ENCODE results near the gene TLE2.

TLE2 gene

DNA sequence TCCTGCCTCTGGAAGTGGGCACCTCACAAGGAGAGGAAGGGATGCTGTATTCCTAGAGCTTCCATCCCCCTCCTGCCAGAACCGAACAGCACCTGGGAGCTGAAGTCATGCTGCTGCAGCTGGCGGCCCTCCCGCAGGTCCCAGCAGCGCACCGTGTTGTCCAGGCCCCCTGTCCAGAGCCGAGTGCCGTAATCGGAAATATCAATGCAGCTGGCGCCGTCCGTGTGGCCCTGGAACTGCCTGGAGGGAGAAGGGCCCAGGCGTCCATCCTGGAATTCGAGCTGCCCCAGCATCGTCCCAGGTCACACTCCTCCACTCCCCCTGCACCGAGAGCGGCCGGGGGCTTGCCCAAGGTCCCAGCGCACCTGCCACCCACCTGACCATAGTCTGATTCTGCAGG, 23.7 kb downstream of the TLE2 start:
- TF ChIP-seq NFIC (IDR thresholded peaks at IDR 0.05) (no peak), TEAD4 (IDR thresholded peaks at IDR 0.05) (no peak), YY1 (IDR thresholded peaks at IDR 0.05; ENCODE audit: low read depth) (no peak), TCF12 (IDR thresholded peaks at IDR 0.05; ENCODE audit: low read depth) (no peak), EGR1 (IDR thresholded peaks at IDR 0.05) (no peak), RAD21 (IDR thresholded peaks at IDR 0.05; ENCODE audit: low read depth) (no peak), CEBPB (IDR thresholded peaks at IDR 0.05) (no peak), CREB1 (IDR thresholded peaks at IDR 0.05; ENCODE audit: low read depth) (no peak)
- TF ChIP-seq, protein P1, sequence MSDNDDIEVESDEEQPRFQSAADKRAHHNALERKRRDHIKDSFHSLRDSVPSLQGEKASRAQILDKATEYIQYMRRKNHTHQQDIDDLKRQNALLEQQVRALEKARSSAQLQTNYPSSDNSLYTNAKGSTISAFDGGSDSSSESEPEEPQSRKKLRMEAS (IDR thresholded peaks at IDR 0.05), result no peak
- TF ChIP-seq, protein P2, sequence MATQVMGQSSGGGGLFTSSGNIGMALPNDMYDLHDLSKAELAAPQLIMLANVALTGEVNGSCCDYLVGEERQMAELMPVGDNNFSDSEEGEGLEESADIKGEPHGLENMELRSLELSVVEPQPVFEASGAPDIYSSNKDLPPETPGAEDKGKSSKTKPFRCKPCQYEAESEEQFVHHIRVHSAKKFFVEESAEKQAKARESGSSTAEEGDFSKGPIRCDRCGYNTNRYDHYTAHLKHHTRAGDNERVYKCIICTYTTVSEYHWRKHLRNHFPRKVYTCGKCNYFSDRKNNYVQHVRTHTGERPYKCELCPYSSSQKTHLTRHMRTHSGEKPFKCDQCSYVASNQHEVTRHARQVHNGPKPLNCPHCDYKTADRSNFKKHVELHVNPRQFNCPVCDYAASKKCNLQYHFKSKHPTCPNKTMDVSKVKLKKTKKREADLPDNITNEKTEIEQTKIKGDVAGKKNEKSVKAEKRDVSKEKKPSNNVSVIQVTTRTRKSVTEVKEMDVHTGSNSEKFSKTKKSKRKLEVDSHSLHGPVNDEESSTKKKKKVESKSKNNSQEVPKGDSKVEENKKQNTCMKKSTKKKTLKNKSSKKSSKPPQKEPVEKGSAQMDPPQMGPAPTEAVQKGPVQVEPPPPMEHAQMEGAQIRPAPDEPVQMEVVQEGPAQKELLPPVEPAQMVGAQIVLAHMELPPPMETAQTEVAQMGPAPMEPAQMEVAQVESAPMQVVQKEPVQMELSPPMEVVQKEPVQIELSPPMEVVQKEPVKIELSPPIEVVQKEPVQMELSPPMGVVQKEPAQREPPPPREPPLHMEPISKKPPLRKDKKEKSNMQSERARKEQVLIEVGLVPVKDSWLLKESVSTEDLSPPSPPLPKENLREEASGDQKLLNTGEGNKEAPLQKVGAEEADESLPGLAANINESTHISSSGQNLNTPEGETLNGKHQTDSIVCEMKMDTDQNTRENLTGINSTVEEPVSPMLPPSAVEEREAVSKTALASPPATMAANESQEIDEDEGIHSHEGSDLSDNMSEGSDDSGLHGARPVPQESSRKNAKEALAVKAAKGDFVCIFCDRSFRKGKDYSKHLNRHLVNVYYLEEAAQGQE (IDR thresholded peaks at IDR 0.05; ENCODE audit: low read depth), result no peak
- TF ChIP-seq, protein P3, sequence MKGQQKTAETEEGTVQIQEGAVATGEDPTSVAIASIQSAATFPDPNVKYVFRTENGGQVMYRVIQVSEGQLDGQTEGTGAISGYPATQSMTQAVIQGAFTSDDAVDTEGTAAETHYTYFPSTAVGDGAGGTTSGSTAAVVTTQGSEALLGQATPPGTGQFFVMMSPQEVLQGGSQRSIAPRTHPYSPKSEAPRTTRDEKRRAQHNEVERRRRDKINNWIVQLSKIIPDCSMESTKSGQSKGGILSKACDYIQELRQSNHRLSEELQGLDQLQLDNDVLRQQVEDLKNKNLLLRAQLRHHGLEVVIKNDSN (IDR thresholded peaks at IDR 0.05), result no peak

DNA sequence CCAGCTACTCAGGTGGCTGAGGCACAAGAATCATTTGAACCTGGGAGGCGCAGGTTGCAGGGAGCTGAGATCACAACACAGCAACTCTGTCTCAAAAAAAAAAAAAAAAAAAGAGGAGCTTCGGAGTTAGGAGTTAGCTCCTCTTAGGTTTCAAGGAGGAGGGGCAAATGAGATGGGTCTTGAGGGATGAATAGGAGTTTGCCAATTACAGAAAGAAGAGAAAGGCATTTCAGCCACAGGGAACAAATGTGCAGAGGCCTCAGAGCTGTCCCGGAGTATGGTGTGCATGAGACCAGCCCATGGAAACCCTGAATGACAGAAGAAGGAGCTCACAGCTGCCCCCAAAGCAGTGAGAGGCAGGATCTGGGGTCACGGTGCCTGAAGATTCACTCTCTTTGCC, 24.6 kb downstream of the TLE2 start:
- TF ChIP-seq, protein P1 (IDR thresholded peaks at IDR 0.05), result no peak
- TF ChIP-seq CEBPB (IDR thresholded peaks at IDR 0.05) (no peak), ZBTB7A (IDR thresholded peaks at IDR 0.05; ENCODE audit: low read depth) (no peak), NFIC (IDR thresholded peaks at IDR 0.05) (no peak), EGR1 (IDR thresholded peaks at IDR 0.05) (no peak), FOXM1 (IDR thresholded peaks at IDR 0.05; ENCODE audit: borderline replicate concordance, low read depth) (no peak), EP300 (IDR thresholded peaks at IDR 0.05; ENCODE audit: borderline replicate concordance) (no peak), TCF12 (IDR thresholded peaks at IDR 0.05; ENCODE audit: low read depth) (no peak), CREB1 (IDR thresholded peaks at IDR 0.05; ENCODE audit: low read depth) (no peak), TEAD4 (IDR thresholded peaks at IDR 0.05) (no peak), YY1 (IDR thresholded peaks at IDR 0.05; ENCODE audit: low read depth) (no peak)
- TF ChIP-seq, protein P3 (IDR thresholded peaks at IDR 0.05), result no peak

DNA sequence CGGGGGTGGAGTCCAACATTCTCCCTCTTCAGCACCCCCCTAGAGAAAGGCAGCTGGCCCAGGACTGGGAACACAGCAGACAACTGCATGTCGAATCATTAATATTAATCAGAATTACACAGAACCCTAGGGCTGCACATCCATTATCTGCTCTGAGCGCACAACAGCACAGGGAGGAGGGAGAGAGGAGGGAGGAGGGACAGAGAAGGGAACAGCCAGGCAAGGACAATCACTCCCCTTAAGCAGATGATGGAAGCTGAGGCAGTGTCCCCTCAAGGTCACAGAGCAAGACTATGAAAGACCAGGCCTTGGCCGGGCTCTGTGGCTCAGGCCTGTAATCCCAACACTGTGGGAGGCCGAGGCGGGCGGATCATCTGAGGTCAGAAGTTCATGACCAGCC, 26.0 kb downstream of the TLE2 start:
- TF ChIP-seq, protein P3 (IDR thresholded peaks at IDR 0.05), result no peak
- TF ChIP-seq CREB1 (IDR thresholded peaks at IDR 0.05; ENCODE audit: low read depth) (no peak), TCF12 (IDR thresholded peaks at IDR 0.05; ENCODE audit: low read depth) (no peak), EP300 (IDR thresholded peaks at IDR 0.05; ENCODE audit: borderline replicate concordance) (no peak), FOXM1 (IDR thresholded peaks at IDR 0.05; ENCODE audit: borderline replicate concordance, low read depth) (no peak)
- TF ChIP-seq, protein P1 (IDR thresholded peaks at IDR 0.05), result no peak

DNA sequence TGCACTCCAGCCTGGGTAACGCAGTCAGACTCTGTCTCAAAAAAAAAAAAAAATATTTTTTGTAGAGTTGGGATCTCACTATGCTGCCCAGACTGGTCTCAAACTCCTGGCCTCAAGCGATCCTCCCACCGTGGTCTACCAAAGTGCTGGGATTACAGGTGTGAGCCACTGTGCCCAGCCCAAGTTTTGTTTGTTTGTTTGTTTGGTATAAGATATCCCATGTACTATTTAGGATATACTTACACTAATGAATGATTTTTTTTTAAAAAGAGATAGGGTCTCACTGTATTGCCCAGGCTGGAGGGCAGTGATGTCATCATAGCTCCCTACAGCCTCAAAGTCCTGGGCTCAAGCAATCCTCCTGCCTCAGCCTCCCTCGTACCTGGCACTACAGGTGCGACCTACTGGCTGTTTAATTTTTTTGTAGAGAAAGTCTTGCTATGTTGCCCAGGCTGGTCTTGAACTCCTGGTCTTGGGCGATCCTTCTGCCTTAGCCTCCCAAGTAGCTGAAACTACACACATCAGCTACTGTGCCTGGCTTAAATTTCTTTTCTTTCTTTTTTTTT, 27.8 kb downstream of the TLE2 start:
- TF ChIP-seq ZBTB7A (IDR thresholded peaks at IDR 0.05; ENCODE audit: low read depth) (no peak), EGR1 (IDR thresholded peaks at IDR 0.05) (no peak), CEBPB (IDR thresholded peaks at IDR 0.05) (no peak), TCF12 (IDR thresholded peaks at IDR 0.05; ENCODE audit: low read depth) (no peak), EP300 (IDR thresholded peaks at IDR 0.05; ENCODE audit: borderline replicate concordance) (no peak)
- TF ChIP-seq, protein P2 (IDR thresholded peaks at IDR 0.05; ENCODE audit: low read depth), result no peak

DNA sequence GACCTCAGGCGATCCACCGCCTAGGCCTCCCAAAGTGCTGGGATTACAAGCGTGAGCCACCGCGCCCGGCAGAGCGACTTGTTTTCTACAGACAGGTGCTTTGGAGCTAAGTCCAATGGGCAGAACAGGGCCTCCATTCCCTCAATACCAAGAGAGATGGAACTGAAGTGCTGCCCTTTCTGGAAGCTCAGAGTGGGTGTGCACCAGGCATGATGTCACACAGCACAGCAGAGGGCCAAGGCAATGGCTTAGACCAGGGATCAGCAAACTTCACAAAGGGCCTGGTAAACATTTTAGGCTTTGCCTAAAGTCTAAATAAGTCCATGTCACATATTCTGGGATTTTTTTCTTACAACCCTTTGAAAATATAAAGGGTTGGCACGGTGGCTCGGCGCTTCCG, 30.4 kb downstream of the TLE2 start:
- TF ChIP-seq CEBPB (IDR thresholded peaks at IDR 0.05) (no peak), RAD21 (IDR thresholded peaks at IDR 0.05; ENCODE audit: low read depth) (no peak), ZBTB7A (IDR thresholded peaks at IDR 0.05; ENCODE audit: low read depth) (no peak), TAF1 (IDR thresholded peaks at IDR 0.05; ENCODE audit: low read depth) (no peak), TCF12 (IDR thresholded peaks at IDR 0.05; ENCODE audit: low read depth) (no peak), YY1 (IDR thresholded peaks at IDR 0.05; ENCODE audit: low read depth) (no peak), NFIC (IDR thresholded peaks at IDR 0.05) (no peak), TEAD4 (IDR thresholded peaks at IDR 0.05) (no peak), EGR1 (IDR thresholded peaks at IDR 0.05) (no peak), CREB1 (IDR thresholded peaks at IDR 0.05; ENCODE audit: low read depth) (no peak), FOXM1 (IDR thresholded peaks at IDR 0.05; ENCODE audit: borderline replicate concordance, low read depth) (no peak), EP300 (IDR thresholded peaks at IDR 0.05; ENCODE audit: borderline replicate concordance) (no peak)
- TF ChIP-seq, protein P1 (IDR thresholded peaks at IDR 0.05), result no peak
- TF ChIP-seq, protein P2 (IDR thresholded peaks at IDR 0.05; ENCODE audit: low read depth), result no peak

Data from Ishikawa (cell line).